ENCODE data around the gene C6orf120.

Gene C6orf120

DNA sequence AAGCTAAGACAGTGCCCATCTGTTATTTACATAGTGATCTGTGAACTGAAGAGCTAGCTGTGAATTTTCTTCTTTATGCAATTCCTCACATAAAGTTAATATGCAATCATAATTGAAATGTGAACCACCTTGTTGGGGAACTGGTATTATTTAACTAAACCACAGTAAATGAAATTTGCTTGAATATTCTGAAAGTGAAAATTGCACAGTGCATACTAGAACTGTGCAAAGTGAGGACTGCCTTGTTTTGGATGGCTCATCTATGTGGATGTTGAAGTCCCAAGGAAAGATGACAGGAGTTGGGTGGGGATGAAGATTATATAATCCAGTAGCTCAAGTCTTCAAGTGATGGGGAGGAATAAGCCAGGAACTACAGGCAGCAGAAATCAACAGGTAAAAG is 28.0 kb downstream of the C6orf120 start:
- no peak for DNase-seq (ENCODE audit: extremely low read depth, low read depth)
- no peak overlapping the region for H3K4me3 ChIP-seq (replicated peaks; ENCODE audit: low read depth, low read length)
- TF ChIP-seq, protein P1, sequence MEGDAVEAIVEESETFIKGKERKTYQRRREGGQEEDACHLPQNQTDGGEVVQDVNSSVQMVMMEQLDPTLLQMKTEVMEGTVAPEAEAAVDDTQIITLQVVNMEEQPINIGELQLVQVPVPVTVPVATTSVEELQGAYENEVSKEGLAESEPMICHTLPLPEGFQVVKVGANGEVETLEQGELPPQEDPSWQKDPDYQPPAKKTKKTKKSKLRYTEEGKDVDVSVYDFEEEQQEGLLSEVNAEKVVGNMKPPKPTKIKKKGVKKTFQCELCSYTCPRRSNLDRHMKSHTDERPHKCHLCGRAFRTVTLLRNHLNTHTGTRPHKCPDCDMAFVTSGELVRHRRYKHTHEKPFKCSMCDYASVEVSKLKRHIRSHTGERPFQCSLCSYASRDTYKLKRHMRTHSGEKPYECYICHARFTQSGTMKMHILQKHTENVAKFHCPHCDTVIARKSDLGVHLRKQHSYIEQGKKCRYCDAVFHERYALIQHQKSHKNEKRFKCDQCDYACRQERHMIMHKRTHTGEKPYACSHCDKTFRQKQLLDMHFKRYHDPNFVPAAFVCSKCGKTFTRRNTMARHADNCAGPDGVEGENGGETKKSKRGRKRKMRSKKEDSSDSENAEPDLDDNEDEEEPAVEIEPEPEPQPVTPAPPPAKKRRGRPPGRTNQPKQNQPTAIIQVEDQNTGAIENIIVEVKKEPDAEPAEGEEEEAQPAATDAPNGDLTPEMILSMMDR (IDR thresholded peaks at IDR 0.05; ENCODE audit: low read depth, low read length, missing control alignments): no peak

DNA sequence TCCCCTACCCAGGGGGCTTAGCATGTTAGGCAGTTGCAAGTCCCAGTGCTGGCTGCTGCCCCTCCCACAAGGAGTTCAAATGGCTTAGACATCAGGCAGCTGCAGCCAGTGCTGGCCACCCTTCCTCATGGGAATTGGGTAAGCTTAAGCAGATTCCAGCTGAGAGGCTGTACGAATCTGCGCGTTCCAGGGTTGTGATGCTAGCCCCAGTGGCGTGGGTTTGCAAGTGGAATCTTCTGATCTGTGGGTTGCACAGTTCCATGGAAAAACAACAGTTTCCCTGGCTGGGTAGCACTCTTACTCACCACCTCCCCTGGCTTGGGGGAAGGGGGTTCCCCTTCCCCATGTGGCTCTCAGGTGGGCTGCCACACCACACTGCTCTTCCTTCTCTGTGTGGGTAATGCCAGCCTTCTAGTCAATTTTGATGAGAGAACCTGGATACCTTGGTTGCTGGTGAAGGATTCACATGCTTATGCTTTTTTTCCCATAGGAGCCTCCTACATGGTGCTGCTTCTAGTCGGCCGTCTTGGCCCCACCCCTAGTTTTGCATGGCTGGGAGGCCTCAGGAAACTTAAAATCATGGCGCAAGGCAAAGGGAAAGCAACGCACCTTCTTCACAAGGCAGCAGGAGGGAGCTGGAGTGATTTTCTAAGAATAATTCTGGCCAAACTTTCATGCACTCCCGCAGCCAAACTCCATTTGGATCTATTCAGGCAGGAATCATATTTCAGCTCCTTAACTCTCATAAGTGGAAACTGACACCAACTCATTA is 36.5 kb downstream of the C6orf120 start:
- no peak overlapping the region for H3K4me3 ChIP-seq (replicated peaks; ENCODE audit: low read depth, low read length)
- TF ChIP-seq, protein P1 (IDR thresholded peaks at IDR 0.05; ENCODE audit: low read depth, low read length, missing control alignments): no peak
- DNase-seq (ENCODE audit: extremely low read depth, low read depth): no peak

DNA sequence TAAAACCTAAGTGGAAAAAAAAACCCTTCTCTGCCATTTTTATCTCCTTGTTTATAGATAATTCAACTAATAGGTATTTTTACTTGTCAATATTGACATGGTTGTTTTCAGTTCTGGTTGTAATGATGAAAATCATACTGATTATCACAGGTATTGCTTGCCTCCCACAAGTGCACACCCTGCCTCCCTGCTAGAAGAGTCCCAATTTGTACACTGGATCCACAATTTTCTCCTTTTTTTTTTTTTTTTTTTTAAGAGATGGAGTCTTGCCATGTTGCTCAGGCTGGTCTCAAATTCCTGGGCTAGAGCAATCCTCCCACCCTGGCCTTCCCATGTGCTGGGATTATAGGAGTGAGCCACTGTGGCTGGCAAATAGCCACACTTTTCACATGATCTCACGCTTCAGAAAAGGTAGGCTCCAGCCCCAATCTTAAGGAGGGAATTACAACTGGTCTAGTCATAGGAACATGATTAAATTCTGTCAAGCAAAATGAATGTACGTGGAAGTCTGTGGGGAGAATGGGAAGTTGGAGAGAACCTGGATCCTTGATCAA is 37.1 kb downstream of the C6orf120 start:
- TF ChIP-seq, protein P1 (IDR thresholded peaks at IDR 0.05; ENCODE audit: low read depth, low read length, missing control alignments): no peak
- DNase-seq (ENCODE audit: extremely low read depth, low read depth): no peak
- H3K4me3 ChIP-seq (replicated peaks; ENCODE audit: low read depth, low read length): no peak overlapping the region

DNA sequence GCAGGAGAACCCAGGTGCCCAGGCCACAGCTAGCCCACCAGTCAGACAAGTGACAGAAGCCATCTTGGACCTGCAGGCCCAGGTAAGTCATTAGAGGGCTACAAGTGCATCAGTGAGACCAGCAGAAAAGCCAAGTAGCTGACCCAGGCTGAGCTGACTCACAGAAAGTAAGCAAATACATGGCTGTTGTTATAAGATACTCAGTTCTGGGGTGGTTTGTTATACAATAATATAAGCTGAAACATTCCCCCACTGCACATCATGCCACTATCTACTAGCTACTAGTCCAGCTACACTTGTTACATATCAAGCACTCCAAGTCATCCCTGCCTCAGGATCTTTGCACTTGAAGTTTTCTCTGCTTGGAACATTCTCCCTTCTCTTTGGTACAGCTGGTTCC is 39.4 kb downstream of the C6orf120 start:
- no peak for DNase-seq (ENCODE audit: extremely low read depth, low read depth)
- H3K4me3 ChIP-seq (replicated peaks; ENCODE audit: low read depth, low read length): no peak overlapping the region
- TF ChIP-seq, protein P1 (IDR thresholded peaks at IDR 0.05; ENCODE audit: low read depth, low read length, missing control alignments): no peak

DNA sequence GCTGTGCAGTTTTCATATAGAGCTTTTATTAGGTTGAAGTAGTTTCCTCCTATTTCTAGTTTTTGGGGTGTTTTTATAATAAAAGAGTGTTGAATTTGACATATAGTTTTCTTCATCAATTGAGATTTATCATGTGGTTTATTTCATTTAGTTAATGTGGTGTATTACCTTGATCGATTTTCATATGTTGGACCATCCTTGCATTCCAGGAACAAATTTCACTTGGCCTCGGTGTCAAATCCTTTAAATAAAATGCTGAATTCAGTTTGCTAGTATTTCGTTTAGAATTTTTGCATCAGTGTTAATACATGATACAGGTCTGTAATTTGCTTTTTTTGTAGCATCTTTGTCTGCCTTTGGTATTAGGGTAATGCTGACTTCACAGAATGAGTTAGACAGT is 43.5 kb downstream of the C6orf120 start:
- TF ChIP-seq, protein P1 (IDR thresholded peaks at IDR 0.05; ENCODE audit: low read depth, low read length, missing control alignments): no peak
- H3K4me3 ChIP-seq (replicated peaks; ENCODE audit: low read depth, low read length): no peak overlapping the region
- DNase-seq (ENCODE audit: extremely low read depth, low read depth): no peak

DNA sequence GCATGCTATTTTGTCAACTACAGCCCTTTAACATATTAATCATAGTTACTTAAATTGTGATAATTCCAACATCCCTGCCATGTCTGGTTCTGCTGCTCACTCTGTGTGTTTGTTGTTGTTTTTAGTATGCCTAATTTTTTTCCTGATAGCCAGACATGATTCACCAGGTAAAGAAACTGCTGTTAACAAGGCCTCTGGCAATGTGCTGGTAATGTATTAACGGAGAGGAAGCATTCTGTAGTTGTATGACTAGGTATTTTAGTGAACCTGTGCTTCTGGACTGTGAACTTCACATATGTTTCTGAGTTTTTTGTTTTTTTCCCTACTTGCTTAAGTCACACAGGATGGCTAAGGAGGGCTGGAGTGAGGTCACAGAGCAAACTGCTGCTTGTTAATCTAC is 44.6 kb downstream of the C6orf120 start:
- DNase-seq (ENCODE audit: extremely low read depth, low read depth): no peak

More for the DNA sequence above, 44.6 kb downstream of the C6orf120 start:
- TF ChIP-seq, protein P1 (IDR thresholded peaks at IDR 0.05; ENCODE audit: low read depth, low read length, missing control alignments): no peak
- no peak overlapping the region for H3K4me3 ChIP-seq (replicated peaks; ENCODE audit: low read depth, low read length)
